Cardiac fibroblast (primary cell): ENCODE results near the gene HMGCLL1.

ENCODE experiments used
- DNase-seq, 2 donors: peaks; one replicate each; pipeline versions ENCODE4 v3.0.0 to v3.0.0-alpha.2; 2010; ENCODE audit warnings: low read depth in 2 of 2
- H3K4me3 ChIP-seq, 2 donors: replicated peaks in 1 of 2; 1 replicate in 1 of 2; 2 replicates in 1 of 2; pipeline ENCODE4 v1.5.1; 2011; ENCODE audit warnings: low read depth in 2 of 2, low read length in 2 of 2, mild to moderate bottlenecking in 2 of 2, moderate library complexity in 1 of 2
- TF ChIP-seq, protein P1 (sequence below): IDR thresholded peaks from one replicate; pipeline ENCODE4 v1.5.1; 2011; ENCODE audit warnings: low read depth, mild to moderate bottlenecking, low read length, inconsistent platforms

Gene HMGCLL1

DNA sequence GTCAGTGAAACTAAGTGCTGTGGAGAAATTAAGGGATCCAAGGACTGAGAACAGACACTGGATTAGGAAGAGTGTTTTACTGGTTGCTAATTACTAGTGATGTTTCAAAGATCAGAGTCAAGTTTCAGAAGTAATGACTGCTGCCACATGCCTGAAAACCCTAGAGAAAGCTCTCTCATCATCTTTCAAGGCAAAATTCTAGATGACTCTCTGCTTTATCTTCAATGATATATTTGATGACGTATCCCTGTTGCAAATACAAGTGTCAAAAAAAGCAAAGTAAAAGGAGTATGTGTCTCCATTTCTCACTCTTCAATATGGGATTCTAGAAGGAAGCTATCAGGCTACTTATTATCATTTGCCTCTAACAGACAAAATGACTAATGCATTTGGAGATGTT is 38.0 kb downstream of the HMGCLL1 start:
- no peak for DNase-seq
- TF ChIP-seq, protein P1, sequence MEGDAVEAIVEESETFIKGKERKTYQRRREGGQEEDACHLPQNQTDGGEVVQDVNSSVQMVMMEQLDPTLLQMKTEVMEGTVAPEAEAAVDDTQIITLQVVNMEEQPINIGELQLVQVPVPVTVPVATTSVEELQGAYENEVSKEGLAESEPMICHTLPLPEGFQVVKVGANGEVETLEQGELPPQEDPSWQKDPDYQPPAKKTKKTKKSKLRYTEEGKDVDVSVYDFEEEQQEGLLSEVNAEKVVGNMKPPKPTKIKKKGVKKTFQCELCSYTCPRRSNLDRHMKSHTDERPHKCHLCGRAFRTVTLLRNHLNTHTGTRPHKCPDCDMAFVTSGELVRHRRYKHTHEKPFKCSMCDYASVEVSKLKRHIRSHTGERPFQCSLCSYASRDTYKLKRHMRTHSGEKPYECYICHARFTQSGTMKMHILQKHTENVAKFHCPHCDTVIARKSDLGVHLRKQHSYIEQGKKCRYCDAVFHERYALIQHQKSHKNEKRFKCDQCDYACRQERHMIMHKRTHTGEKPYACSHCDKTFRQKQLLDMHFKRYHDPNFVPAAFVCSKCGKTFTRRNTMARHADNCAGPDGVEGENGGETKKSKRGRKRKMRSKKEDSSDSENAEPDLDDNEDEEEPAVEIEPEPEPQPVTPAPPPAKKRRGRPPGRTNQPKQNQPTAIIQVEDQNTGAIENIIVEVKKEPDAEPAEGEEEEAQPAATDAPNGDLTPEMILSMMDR: no peak
- no peak overlapping the region for H3K4me3 ChIP-seq

DNA sequence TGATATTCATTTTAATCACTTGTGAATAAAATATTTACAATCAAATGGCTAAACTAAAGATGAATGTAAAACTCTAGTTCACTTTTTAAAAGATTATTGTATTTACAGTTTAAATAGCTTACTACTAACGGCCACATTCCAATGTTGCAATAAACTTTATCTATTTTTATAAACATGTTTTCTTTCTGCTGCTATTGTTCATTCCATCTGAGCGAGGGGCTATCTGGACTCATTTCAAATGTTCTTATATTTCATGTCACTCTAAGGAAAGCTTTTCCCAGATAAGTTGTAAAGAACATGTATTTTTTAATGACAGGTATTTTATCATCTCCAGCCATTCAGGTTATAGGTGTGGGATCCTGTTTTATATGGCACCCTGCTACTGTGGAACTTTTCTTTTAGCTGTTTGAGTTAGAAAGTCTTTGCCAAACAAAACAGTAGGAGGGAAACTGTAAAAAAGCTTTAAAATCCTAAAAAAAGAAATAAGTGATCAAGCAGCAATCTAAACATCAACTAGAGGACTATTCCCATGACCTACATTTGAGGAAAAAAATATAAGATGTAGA is 42.5 kb downstream of the HMGCLL1 start:
- no peak overlapping the region for H3K4me3 ChIP-seq
- TF ChIP-seq, protein P1: no peak
- DNase-seq: peak in 1 of 2 donors; percentile 3

DNA sequence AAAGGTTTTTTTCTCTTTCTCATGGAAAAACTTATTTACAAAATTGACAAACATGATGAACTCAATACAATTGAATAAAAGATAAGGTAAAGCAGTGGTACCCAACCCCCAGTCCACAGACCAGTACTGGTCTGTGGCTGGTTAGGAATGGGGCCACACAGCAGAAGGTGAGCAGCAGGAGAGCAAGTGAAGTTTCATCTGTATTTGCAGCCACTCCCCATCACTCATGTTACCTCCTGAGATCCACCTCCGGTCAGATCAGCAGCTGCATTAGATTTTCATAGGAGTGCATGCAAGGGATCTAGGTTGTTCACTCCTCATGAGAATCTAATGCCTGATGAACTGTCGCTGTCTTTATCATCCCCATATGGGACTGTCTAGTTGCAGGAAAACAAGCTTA is 47.5 kb downstream of the HMGCLL1 start:
- TF ChIP-seq, protein P1: no peak
- DNase-seq: no peak
- H3K4me3 ChIP-seq: no peak overlapping the region

DNA sequence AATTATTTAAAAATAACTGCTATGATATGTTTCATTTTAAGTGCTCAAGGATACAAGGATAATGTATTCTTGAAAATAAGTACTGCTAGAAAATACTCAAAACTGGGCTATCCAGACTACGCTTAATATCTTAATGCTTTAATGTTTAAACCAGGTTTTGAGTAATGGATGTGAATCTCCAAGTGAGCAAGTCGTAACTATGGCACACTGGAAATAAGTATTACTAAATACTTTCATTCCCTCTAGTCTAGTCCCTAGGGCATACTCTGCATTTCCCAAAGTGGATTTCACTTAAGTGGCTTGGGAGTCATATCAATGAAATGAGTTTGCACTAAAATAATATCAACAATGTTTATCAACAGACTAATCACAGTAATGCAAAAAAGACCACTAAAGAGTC is 48.1 kb downstream of the HMGCLL1 start:
- no peak overlapping the region for H3K4me3 ChIP-seq
- TF ChIP-seq, protein P1: no peak
- peak in 1 of 2 donors; percentile 42 for DNase-seq

DNA sequence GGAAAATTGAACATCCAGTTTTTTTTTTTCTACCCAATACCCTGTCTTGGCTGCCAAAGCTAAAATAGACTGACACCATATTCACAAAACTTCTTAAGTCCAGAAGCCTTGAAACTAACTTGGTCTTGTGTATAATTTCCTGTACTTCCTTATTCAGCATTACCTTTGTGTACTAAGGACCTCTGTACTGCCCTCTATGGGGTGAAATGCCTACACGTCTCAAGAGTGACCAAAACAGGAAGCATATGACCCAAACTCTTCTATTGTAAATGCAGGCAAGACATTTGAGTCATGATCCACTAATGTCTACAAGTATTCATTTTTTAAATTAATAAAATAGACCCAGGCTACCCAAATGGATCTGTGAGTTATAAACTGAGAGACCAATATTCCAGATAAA is 50.4 kb downstream of the HMGCLL1 start:
- DNase-seq: peak; percentile 28 to 53
- TF ChIP-seq, protein P1: peak; percentile 26

DNA sequence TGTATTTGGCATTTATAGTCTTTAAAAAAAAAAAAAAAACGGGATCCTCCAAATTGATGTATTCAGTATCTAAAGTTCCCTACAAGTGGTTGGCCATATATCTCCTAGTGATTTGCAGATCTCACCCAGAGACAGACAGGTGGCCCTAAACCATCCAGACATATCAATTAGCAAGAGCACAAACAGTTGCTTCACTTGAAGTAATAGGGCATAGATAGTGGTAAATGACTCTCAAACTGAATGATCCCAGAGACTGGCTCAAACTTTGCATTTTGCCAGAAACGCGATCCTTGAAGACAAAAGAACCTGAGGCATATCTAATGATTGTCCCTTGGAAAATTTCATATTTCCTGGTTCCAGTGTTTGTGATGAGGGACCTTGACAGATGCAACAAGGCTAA is 54.6 kb downstream of the HMGCLL1 start:
- no peak for DNase-seq
- H3K4me3 ChIP-seq: no peak overlapping the region
- TF ChIP-seq, protein P1: no peak

More for the DNA sequence above, 50.4 kb downstream of the HMGCLL1 start:
- H3K4me3 ChIP-seq: no peak overlapping the region

DNA sequence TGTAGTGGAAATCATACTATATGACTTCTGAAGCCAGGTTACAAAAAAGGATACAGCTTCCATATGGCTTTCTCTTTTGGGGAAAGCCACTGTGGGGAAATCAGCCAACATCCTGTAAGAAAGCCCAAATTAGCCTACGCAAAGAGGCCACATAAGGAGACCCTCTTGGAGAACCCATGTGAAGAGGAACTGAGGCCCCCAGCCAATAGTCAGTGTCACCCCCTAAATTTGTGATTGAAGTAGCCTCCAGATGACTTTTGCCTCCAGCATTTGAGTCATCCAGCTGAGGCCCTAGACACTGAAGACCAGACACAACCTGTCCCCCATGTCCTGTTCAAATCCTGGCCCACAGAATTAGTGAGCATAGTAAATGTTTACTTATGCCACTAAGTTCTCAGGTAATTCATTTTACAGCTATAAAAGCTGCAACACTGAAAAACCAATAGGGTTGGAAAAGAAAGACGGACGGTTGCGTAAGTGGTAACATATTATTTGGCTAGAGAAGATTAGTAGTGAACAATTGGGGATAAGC is 60.4 kb downstream of the HMGCLL1 start:
- no peak for DNase-seq
- TF ChIP-seq, protein P1: no peak
- no peak overlapping the region for H3K4me3 ChIP-seq
